Ovary (tissue), 9 donors: ENCODE results near the gene ATXN7. TPM values are rescaled to one million over a fixed set of nuclear protein-coding genes. Genes with fewer than 3 reads are reported as not detected.

Experiments
- DNase-seq, 5 donors: peaks; one replicate each; pipeline ENCODE4 v3.0.0-alpha.2; 2019 to 2020
- H3K27ac ChIP-seq, 2 donors: fragments of 200-600 bp; one replicate each; pipeline versions ENCODE4 v1.5.1 to v1.8.0; 2019 to 2022
- H3K27me3 ChIP-seq: fragments of 200-600 bp; one replicate; pipeline ENCODE4 v1.8.0; 2022
- H3K36me3 ChIP-seq: fragments of 200-600 bp; sonication (generic); one replicate; pipeline ENCODE4 v1.5.1; 2019
- H3K4me1 ChIP-seq: one replicate; pipeline ENCODE4 v1.8.1; 2013; ENCODE audit warnings: mild to moderate bottlenecking, moderate library complexity; ENCODE audit not compliant: insufficient read depth
- H3K4me3 ChIP-seq: fragments of 200-600 bp; sonication (generic); one replicate; pipeline ENCODE4 v1.5.1; 2017
- H3K9me3 ChIP-seq, 2 donors: fragments of 200-600 bp in 1 of 2; sonication (generic) in 1 of 2; one replicate each; pipeline versions ENCODE4 v1.5.1 to v1.8.1; 2013 to 2019; ENCODE audit warnings: mild to moderate bottlenecking in 1 of 2, moderate library complexity in 1 of 2
- EP300 ChIP-seq: sonication (generic); formaldehyde crosslinking; IDR thresholded peaks from one replicate; pipeline ENCODE4 v1.6.1; 2017; ENCODE audit warnings: antibody characterized with exemption
- POLR2A ChIP-seq: fragments of 450-650 bp; IDR thresholded peaks from one replicate; pipeline ENCODE4 v1.6.1; 2017; ENCODE audit warnings: antibody characterized with exemption, mild to moderate bottlenecking, moderate library complexity
- WGBS, 3 donors: extraction: QIAGEN DNeasy Blood & Tissue Kit in 1 of 3; methylation state at CpG; one replicate each; pipeline versions ENCODE4 v1.1.5 to v1.1.7; 2013 to 2017; 5-methylcytosine and 5-hydroxymethylcytosine counted together
- intact Hi-C, 4 donors: fragments of 100-400 bp; cut with DNase I; formaldehyde crosslinking; loops; one replicate each; pipeline versions ENCODE4 v1.11.0 to v1.15.1; 2022 to 2023
- polyA plus RNA-seq, 2 donors: library from polyadenylated mRNA; stranded (reverse); fragments of 200-250 nt in 1 of 2; fragments of 350-450 nt in 1 of 2; fragmentation: Illumina TruSeq in 1 of 2; extraction: RNeasy Lipid Tissue Mini Kit (QIAGEN cat#74804) in 1 of 2; gene quantifications; one replicate each; pipeline ENCODE4 v1.2.3, GENCODE V29; 2013 to 2014
- total RNA-seq, 7 donors: library from RNA; depleted of rRNA in 2 of 7; stranded (reverse); fragments of >200 nt in 2 of 7; fragmentation: NEBNext Ultra II Directional in 3 of 7; extraction: Animal tissue kit (Norgen Biotek cat#: 25700) in 3 of 7; gene quantifications; one replicate each; pipeline versions ENCODE4 v1.1.0 to v1.2.4, GENCODE V29; 2016 to 2023
- TF ChIP-seq, protein P1 (sequence below), 3 donors: fragments of 450-650 bp in 2 of 3; fragments of 200-600 bp in 1 of 3; IDR thresholded peaks; one replicate each; pipeline versions ENCODE4 v1.5.1 to v1.8.0; 2016 to 2022; ENCODE audit warnings: antibody characterized with exemption in 3 of 3, mild to moderate bottlenecking in 1 of 3
- donor health status: DM: no; HTN: no; CAD: no; lungs with moderate emphysema.
- donor health status: DM: no; HTN: no; CAD: no.
- donor health status: Bipolar disorder and iron deficiency.
- donor health status: DM: yes; HTN: yes; CAD: no.
- donor health status: DM: no; HTN: no; CAD: no.
- donor health status: DM: yes; HTN: yes; CAD: no.

Gene ATXN7
- total and polyA plus RNA-seq, 9 donors = 4.3 to 47.0 (median 27.7) TPM

DNA sequence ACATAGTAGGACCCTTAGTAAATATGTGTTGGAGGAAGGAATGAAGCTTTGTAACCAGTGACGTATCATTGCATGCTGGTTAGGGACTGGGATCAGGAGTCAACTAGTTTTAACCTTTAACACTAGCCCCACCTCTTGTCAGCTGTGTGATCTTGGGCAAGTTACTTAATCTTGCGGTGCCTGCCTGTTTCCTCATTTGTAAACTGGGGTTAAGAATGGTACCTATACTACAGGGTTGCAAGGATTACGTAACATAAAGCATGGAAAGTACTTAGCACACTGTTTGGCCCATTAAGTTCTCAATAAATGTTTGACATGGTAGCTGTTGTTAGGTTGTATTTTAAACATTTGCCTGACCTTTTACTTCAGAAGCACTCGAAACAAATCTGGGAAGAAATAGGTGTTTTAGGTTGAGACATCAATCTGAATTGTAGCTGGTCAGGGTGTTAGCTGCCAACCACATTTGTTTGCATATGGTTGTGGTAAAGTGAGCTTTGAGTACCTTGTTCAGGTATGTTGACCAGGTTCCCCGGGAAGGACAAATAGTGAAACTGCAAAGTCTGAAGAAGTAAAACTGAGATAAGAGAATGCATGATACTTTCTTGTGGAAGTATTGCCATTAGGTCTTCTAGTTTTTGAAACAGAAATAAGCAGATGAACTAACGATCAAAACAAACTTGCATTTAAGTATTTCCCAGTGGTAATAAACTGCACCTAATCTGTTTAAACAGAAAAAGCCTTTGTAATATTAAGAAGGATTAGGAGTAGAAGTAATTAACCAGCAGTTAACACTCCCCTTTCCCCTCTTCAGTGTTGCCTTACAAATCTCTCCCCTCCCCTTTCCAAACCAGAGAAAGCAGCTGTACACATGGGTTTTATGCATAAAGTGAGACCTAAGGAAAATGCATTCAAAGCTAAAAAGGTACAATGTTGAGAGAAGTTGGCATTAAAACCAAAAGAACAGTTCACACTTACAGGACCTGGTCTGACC, 74.3 kb downstream of the ATXN7 start:
- no peak for DNase-seq
- Histone ChIP-seq H3K9me3 (no peaks in the 10 kb centered on the region), H3K27ac (no peak overlapping the region), H3K27me3 (no peaks in the 10 kb centered on the region), H3K4me3 (no peak overlapping the region), H3K36me3 (no peaks in the 10 kb centered on the region), H3K4me1 (peaks cover 3% of the 10 kb centered on the region)
- TF ChIP-seq, protein P1, sequence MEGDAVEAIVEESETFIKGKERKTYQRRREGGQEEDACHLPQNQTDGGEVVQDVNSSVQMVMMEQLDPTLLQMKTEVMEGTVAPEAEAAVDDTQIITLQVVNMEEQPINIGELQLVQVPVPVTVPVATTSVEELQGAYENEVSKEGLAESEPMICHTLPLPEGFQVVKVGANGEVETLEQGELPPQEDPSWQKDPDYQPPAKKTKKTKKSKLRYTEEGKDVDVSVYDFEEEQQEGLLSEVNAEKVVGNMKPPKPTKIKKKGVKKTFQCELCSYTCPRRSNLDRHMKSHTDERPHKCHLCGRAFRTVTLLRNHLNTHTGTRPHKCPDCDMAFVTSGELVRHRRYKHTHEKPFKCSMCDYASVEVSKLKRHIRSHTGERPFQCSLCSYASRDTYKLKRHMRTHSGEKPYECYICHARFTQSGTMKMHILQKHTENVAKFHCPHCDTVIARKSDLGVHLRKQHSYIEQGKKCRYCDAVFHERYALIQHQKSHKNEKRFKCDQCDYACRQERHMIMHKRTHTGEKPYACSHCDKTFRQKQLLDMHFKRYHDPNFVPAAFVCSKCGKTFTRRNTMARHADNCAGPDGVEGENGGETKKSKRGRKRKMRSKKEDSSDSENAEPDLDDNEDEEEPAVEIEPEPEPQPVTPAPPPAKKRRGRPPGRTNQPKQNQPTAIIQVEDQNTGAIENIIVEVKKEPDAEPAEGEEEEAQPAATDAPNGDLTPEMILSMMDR (IDR thresholded peaks at IDR 0.05) = no peak
- TF ChIP-seq EP300 (no peak), POLR2A (no peak)
- intact Hi-C loops = no loop called here
- 89 to 95% (median 94%) methylated on average over 6 of the region's 6 CpGs for WGBS, 3 donors

DNA sequence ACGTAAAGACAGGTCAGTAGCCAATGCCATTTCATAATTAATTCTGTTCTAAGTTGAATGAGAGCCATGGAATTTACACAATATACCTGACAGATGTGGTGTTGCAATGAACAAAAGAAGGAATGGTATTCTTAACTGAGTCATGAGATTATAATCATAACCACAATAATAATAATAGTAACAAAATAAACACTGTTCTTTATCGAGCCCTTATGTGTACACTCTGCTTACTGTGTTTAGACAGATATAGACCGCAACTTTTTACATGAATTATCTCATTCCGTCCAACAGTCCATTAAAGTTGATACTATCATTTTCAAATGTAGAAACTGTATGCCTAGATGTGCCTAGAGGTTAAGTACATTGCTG, 76.7 kb downstream of the ATXN7 start:
- Histone ChIP-seq H3K4me1 (peaks cover 6% of the 10 kb centered on the region), H3K27me3 (no peaks in the 10 kb centered on the region), H3K9me3 (no peaks in the 10 kb centered on the region), H3K36me3 (no peaks in the 10 kb centered on the region), H3K27ac (no peak overlapping the region), H3K4me3 (no peak overlapping the region)
- DNase-seq = no peak
- intact Hi-C loops = no loop called here
- TF ChIP-seq, protein P1 (IDR thresholded peaks at IDR 0.05) = no peak
- TF ChIP-seq POLR2A (no peak), EP300 (no peak)
- 92 to 96% (median 96%) methylated on average over 4 of the region's 4 CpGs for WGBS, 3 donors

DNA sequence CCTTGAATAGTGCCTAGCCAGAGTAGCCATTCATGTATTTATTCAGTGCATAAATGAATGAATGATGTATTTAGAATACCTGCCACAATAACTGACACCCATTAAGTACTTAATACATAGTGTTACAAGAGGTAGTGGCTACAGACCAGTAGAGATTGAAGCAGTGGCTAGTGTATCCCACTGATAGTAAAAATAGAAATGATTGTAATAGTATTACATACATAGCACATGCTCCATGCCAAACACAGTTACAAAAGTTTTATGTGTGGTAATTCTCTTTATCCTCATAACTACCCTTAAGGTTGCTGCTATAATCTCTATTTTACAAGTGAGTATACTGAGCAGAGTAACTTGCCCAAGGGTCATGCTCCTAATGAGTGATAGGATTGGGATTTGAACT, 78.9 kb downstream of the ATXN7 start:
- Histone ChIP-seq H3K4me1 (peaks cover 9% of the 10 kb centered on the region), H3K27me3 (no peaks in the 10 kb centered on the region), H3K36me3 (no peaks in the 10 kb centered on the region), H3K4me3 (no peak overlapping the region), H3K27ac (no peak overlapping the region), H3K9me3 (no peaks in the 10 kb centered on the region)
- intact Hi-C loops = no loop called here
- DNase-seq = no peak
- TF ChIP-seq, protein P1 (IDR thresholded peaks at IDR 0.05) = no peak
- no peak for TF ChIP-seq POLR2A
- no peak for TF ChIP-seq EP300

DNA sequence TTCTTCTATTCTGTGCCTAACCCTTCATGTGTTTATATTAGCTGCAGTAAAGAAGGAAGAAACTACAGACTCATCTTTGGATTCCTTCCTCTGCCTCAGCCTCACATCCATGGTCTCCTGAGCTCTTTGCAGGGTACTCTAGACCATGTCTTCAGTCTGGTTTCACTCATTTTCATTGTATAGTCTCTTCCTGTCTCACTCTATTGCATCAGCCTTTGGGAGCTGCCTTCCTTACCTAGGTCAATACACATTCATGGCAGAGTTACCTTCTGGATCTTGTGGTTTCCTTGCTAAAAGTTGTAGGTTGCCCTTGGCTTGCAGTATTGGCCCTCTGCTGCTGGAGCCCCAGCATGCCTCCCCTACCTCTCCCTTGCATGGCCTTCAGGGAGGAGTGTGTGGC, 80.0 kb downstream of the ATXN7 start:
- intact Hi-C loops = no loop called here
- no peak overlapping the region for H3K4me3 ChIP-seq
- no peak overlapping the region for H3K27ac ChIP-seq
- TF ChIP-seq EP300 (no peak), POLR2A (no peak)
- TF ChIP-seq, protein P1 (IDR thresholded peaks at IDR 0.05) = no peak
- H3K27me3 ChIP-seq = no peaks in the 10 kb centered on the region
- DNase-seq = no peak
- no peaks in the 10 kb centered on the region for H3K9me3 ChIP-seq
- H3K36me3 ChIP-seq = no peaks in the 10 kb centered on the region
- peaks cover 7% of the 10 kb centered on the region for H3K4me1 ChIP-seq
